LNCAP (cell line): ENCODE results near the gene CA12.

Experiments
- CTCF ChIP-seq: fragments of 450-650 bp; IDR thresholded peaks from 2 replicates; pipeline ENCODE4 v1.5.1; 2017; ENCODE audit warnings: mild to moderate bottlenecking

Gene CA12

GRCh38 chr15:63349621-63350020 is 32.0 kb downstream of the CA12 start:
- TF ChIP-seq CTCF = no peak

- no peak for TF ChIP-seq CTCF
These were observed 32.5 kb downstream of the CA12 start for GRCh38 chr15:63349156-63349555.

GRCh38 chr15:63348392-63348791 is 33.3 kb downstream of the CA12 start:
- no peak for TF ChIP-seq CTCF

- TF ChIP-seq CTCF = no peak
These were observed 34.4 kb downstream of the CA12 start for GRCh38 chr15:63347074-63347857.

- TF ChIP-seq CTCF = no peak
These were observed 36.3 kb downstream of the CA12 start for GRCh38 chr15:63345391-63345752.

- TF ChIP-seq CTCF = no peak
These were observed 36.8 kb downstream of the CA12 start for GRCh38 chr15:63344731-63345390.

GRCh38 chr15:63341898-63342297 is 39.7 kb downstream of the CA12 start:
- TF ChIP-seq CTCF = no peak
